IgD-negative memory B cell (primary cell): ENCODE data around the gene IFITM10. TPM values are rescaled to one million over a fixed set of nuclear protein-coding genes. Genes with fewer than 3 reads are reported as not detected.

ENCODE experiments used
- H3K27ac Mint-ChIP-seq, 3 donors: one replicate each; pipeline ENCODE4 v1.8.0; 2020 to 2022; ENCODE audit warnings: mild to moderate bottlenecking in 3 of 3, mixed read lengths in 3 of 3, moderate library complexity in 1 of 3
- H3K27me3 Mint-ChIP-seq: one replicate; pipeline ENCODE4 v1.8.0; 2021; ENCODE audit warnings: mixed read lengths
- H3K36me3 Mint-ChIP-seq: one replicate; pipeline ENCODE4 v1.8.0; 2020; ENCODE audit warnings: mild to moderate bottlenecking, mixed read lengths
- H3K4me1 Mint-ChIP-seq, 3 donors: one replicate each; pipeline ENCODE4 v1.8.0; 2020 to 2022; ENCODE audit warnings: mixed read lengths in 3 of 3, mild to moderate bottlenecking in 1 of 3
- H3K4me3 Mint-ChIP-seq, 4 donors: one replicate each; pipeline ENCODE4 v1.8.0; 2020 to 2022; ENCODE audit warnings: mild to moderate bottlenecking in 4 of 4, mixed read lengths in 4 of 4, moderate library complexity in 3 of 4
- H3K9me3 Mint-ChIP-seq, 3 donors: one replicate each; pipeline ENCODE4 v1.8.0; 2020 to 2021; ENCODE audit warnings: mixed read lengths in 3 of 3, mild to moderate bottlenecking in 1 of 3
- polyA plus RNA-seq: library from polyadenylated mRNA; unstranded; fragments of 300-500 nt; fragmentation: Illumina TruSeq; gene quantifications from one replicate; pipeline ENCODE4 v1.2.3, GENCODE V29; 2021

Gene IFITM10
- polyA plus RNA-seq, 1 donor from 2014 or later = 0.06 TPM

DNA sequence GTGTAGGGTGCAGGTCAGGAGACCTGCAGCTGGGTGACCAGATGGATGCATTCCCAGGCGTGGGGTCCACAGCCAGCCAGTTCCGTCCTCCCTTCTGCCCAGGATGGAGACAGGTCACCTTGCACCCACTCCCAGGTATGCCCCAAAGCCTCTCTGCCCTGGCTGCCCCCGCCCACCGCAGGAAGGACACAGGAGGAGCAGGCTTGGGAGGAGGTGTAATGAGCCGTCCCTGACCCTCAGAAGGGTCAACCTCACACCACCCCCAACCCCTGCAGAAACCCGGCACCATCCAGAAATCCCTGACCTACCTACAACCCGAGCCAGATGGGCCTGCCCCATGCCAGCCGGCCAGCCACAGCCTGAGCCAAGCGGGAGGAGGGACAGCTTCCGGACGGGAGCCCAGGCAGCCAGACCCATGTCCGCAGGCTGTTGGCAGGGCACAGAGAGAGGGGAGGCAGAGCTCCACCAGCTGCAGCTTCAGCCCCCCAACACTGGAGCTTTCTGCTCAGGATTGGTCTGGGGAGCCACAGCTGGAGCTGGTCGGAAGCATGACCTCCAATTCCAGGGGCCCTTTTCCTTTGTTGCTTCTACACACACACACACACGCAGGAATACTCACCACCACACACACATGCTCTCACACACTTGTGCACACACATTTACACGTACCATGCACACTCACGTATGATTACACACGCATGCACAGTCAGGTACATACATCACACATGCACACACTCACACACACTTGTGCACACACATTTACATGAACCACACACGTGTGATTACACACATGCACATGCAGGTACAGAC is 5.3 kb downstream of the IFITM10 start:
- Mint-ChIP-seq H3K4me3 (no peak overlapping the region), H3K27ac (no peak overlapping the region), H3K36me3 (peaks cover 2% of the 10 kb centered on the region), H3K9me3 (peaks cover 0 to 7% (median 3%) of the 10 kb centered on the region in 3 donors), H3K27me3 (peaks cover 10% of the 10 kb centered on the region), H3K4me1 (peaks cover 0 to 7% (median 0%) of the 10 kb centered on the region in 3 donors)

- peaks cover 2% of the 10 kb centered on the region for H3K27me3 Mint-ChIP-seq
- H3K27ac Mint-ChIP-seq = no peak overlapping the region
- no peaks in the 10 kb centered on the region for H3K4me1 Mint-ChIP-seq
- H3K9me3 Mint-ChIP-seq = peaks cover 0 to 7% (median 3%) of the 10 kb centered on the region in 3 donors
- no peaks in the 10 kb centered on the region for H3K36me3 Mint-ChIP-seq
- H3K4me3 Mint-ChIP-seq = no peak overlapping the region
These were observed 6.1 kb downstream of the IFITM10 start for GRCh38 chr11:1744137-1744886.

DNA sequence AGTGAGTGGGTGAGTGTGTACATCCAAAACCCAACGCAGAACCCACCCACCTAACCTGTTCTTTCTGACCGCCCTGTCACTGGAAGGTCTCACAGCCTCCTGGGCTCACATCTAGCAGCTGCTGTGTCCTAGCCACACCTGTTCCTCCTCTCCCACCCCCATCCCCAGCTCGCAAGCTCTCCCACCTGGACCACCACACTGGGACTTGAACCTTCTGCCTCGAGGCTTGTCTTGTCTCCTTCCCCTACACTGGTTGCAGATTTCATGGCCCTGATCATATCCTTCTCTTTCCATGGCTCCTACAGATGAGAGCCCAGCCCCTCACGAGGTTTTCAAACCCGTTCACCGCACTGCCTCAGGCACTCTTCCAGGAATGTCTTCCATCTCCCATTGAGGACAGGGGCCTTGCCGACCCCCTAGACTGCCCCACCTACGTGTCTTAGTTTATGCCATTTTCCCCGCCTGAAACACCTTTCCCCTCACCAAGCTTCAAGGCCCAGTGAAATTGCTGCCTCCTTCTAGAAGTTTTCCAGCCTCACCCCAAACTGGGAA is 6.7 kb downstream of the IFITM10 start:
- peaks cover 2% of the 10 kb centered on the region for H3K27me3 Mint-ChIP-seq
- H3K27ac Mint-ChIP-seq = no peak overlapping the region
- peaks cover 0 to 7% (median 3%) of the 10 kb centered on the region in 3 donors for H3K9me3 Mint-ChIP-seq
- no peak overlapping the region for H3K4me3 Mint-ChIP-seq
- no peaks in the 10 kb centered on the region for H3K36me3 Mint-ChIP-seq
- peaks cover 0 to 1% (median 0%) of the 10 kb centered on the region in 3 donors for H3K4me1 Mint-ChIP-seq

DNA sequence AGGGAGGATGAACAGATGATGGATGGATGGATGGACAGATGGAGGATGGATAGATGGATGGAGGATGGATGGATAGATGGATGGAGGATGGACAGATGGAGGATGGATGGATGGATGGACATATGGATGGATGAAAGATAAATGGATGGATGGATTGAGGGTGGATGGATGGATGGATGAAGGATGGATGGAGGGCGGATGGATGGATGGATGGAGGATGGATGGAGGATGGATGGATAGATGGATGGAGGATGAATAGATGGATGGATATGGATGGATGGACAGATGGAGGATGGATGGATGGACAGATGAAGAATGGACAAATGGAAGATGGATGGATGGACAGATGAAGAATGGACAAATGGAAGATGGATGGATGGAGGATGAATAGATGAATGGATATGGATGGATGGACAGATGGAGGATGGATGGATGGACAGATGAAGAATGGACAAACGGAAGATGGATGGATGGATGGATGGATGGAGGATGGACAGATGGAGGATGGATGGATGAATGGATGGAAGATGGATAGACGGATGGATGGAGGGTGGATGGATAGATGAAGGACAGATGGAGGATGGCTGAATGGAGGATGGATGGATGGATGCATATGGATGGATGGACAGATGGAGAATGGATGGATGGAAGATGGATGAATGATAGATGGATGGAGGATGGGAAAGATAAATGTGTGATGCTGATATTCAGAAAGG is 7.4 kb downstream of the IFITM10 start:
- no peaks in the 10 kb centered on the region for H3K36me3 Mint-ChIP-seq
- H3K27me3 Mint-ChIP-seq = no peaks in the 10 kb centered on the region
- no peak overlapping the region for H3K4me3 Mint-ChIP-seq
- H3K4me1 Mint-ChIP-seq = peaks cover 0 to 1% (median 1%) of the 10 kb centered on the region in 3 donors
- H3K9me3 Mint-ChIP-seq = peaks cover 0 to 9% (median 3%) of the 10 kb centered on the region in 3 donors
- H3K27ac Mint-ChIP-seq = no peak overlapping the region

DNA sequence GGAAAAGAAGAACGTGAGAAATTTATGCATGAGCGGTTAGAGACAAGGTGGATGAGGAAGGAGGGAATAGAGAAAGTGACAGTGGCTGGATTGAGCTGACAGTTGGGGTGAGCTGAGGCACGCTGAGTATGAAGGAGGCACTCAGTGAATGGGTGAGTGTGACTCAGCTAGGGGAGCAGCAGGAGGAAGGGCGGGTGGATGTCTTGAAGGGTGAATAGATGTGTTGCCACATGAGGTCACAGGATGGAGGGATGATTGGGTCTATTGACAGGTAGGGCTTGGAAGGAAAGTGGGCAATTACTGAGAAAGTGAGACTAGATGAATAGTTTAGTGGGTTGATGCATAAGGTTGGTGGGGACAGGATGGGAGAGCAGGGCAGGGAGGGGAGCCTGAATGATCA is 8.0 kb downstream of the IFITM10 start:
- Mint-ChIP-seq H3K36me3 (no peaks in the 10 kb centered on the region), H3K4me3 (no peak overlapping the region), H3K27me3 (no peaks in the 10 kb centered on the region), H3K27ac (no peak overlapping the region), H3K9me3 (peaks cover 0 to 11% (median 5%) of the 10 kb centered on the region in 3 donors), H3K4me1 (peaks cover 0 to 1% (median 1%) of the 10 kb centered on the region in 3 donors)

GRCh38 chr11:1741741-1742140 is 8.7 kb downstream of the IFITM10 start:
- Mint-ChIP-seq H3K27me3 (no peaks in the 10 kb centered on the region), H3K4me1 (peaks cover 0 to 1% (median 1%) of the 10 kb centered on the region in 3 donors), H3K9me3 (peaks cover 2 to 11% (median 5%) of the 10 kb centered on the region in 3 donors), H3K36me3 (no peaks in the 10 kb centered on the region), H3K4me3 (no peak overlapping the region), H3K27ac (no peak overlapping the region)

GRCh38 chr11:1740786-1741530 is 9.4 kb downstream of the IFITM10 start:
- Mint-ChIP-seq H3K27ac (no peak overlapping the region), H3K4me1 (peaks cover 0 to 1% (median 1%) of the 10 kb centered on the region in 3 donors), H3K9me3 (peaks cover 9 to 10% (median 10%) of the 10 kb centered on the region in 3 donors), H3K4me3 (no peak overlapping the region), H3K36me3 (no peaks in the 10 kb centered on the region), H3K27me3 (no peaks in the 10 kb centered on the region)

DNA sequence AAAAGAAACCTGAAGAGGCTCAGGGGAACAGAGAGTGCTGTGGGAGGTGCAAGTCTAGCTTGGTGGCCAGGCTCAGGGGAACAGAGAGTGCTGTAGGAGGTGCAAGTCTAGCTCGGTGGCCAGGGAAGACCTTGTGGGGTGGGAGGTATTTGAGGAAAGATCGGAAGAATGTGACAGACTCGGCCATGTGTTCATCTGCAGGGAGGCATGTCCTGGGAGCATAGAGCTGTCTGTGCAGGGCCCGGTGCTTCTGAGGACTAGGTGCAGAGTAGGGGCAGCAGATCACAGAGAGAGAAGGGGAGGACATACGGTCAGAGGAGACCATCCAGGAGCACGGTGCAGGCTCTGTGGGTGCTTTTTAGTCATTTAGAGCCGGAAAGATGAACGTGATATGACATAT is 10.8 kb downstream of the IFITM10 start:
- Mint-ChIP-seq H3K27me3 (no peaks in the 10 kb centered on the region), H3K27ac (no peak overlapping the region), H3K4me1 (peaks cover 0 to 1% (median 1%) of the 10 kb centered on the region in 3 donors), H3K9me3 (peaks cover 4 to 15% (median 10%) of the 10 kb centered on the region in 3 donors), H3K36me3 (no peaks in the 10 kb centered on the region), H3K4me3 (peak overlapping the region in 1 of 4 donors; percentile 20)

DNA sequence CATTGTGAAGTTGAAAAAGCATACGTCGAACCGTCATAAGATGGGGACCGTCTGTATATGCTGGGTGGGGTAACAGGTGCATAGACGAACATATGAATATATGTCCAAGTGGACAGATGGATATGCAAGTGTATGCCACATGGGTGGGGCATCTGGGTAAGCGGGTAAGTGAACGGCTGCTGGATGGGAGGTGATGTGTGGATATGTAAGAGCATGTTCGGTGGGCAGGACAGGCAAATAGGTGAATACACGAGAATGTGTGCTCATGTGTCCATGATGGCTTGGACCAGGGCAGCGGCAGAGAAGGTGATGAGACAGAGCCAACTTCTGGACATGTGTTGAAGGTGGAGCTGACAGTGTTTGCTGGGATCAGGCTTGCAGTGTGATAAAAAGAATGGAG is 12.0 kb downstream of the IFITM10 start:
- peaks cover 4 to 15% (median 10%) of the 10 kb centered on the region in 3 donors for H3K9me3 Mint-ChIP-seq
- no peak overlapping the region for H3K4me3 Mint-ChIP-seq
- H3K27me3 Mint-ChIP-seq = peaks cover 5% of the 10 kb centered on the region
- peaks cover 0 to 6% (median 5%) of the 10 kb centered on the region in 3 donors for H3K4me1 Mint-ChIP-seq
- no peak overlapping the region for H3K27ac Mint-ChIP-seq
- H3K36me3 Mint-ChIP-seq = no peaks in the 10 kb centered on the region

- peaks cover 5% of the 10 kb centered on the region for H3K27me3 Mint-ChIP-seq
- peaks cover 4 to 15% (median 10%) of the 10 kb centered on the region in 3 donors for H3K9me3 Mint-ChIP-seq
- peaks cover 0 to 7% (median 5%) of the 10 kb centered on the region in 3 donors for H3K4me1 Mint-ChIP-seq
- no peak overlapping the region for H3K27ac Mint-ChIP-seq
- H3K36me3 Mint-ChIP-seq = no peaks in the 10 kb centered on the region
- no peak overlapping the region for H3K4me3 Mint-ChIP-seq
These were observed 13.2 kb downstream of the IFITM10 start for GRCh38 chr11:1737080-1737757.

- H3K4me3 Mint-ChIP-seq = no peak overlapping the region
- H3K27ac Mint-ChIP-seq = no peak overlapping the region
- H3K4me1 Mint-ChIP-seq = peaks cover 0 to 10% (median 8%) of the 10 kb centered on the region in 3 donors
- peaks cover 4 to 15% (median 10%) of the 10 kb centered on the region in 3 donors for H3K9me3 Mint-ChIP-seq
- H3K27me3 Mint-ChIP-seq = peaks cover 5% of the 10 kb centered on the region
- H3K36me3 Mint-ChIP-seq = no peaks in the 10 kb centered on the region
These were observed 13.9 kb downstream of the IFITM10 start for GRCh38 chr11:1736447-1736992.

DNA sequence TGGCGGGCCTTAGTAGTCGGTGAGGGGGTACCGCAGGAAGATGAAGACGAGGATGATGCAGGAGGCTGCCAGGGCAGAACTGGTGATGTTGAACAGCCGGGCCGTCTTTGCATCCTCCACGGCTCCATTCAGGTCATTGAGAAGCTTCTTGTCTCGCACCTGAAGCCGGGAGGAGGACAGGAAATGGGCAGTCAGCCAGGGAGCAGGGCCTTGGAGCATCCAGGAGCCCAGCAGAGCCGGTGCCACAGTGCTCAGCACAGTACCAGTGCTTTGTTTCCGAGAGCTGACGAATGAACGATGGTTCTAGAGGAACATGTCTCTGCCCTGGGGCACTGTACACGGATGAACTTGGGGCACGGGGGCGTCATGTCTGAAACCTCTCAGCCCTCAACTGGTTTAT is 15.1 kb downstream of the IFITM10 start:
- Mint-ChIP-seq H3K4me3 (peak overlapping the region in 1 of 4 donors; percentile 63), H3K36me3 (no peaks in the 10 kb centered on the region), H3K4me1 (peaks cover under 1 to 14% (median 12%) of the 10 kb centered on the region in 3 donors), H3K27ac (no peak overlapping the region), H3K27me3 (peaks cover 5% of the 10 kb centered on the region), H3K9me3 (peaks cover 4 to 15% (median 10%) of the 10 kb centered on the region in 3 donors)

GRCh38 chr11:1734641-1735081 is 15.7 kb downstream of the IFITM10 start:
- Mint-ChIP-seq H3K27me3 (peaks cover 5% of the 10 kb centered on the region), H3K4me3 (no peak overlapping the region), H3K27ac (no peak overlapping the region), H3K4me1 (peaks cover 5 to 18% (median 15%) of the 10 kb centered on the region in 3 donors), H3K36me3 (no peaks in the 10 kb centered on the region), H3K9me3 (peaks cover 4 to 15% (median 10%) of the 10 kb centered on the region in 3 donors)
